WTC11 (cell line): ENCODE measurements around the gene RELL1.

Experiments
- CTCF ChIP-seq: fragments of 200-600 bp; IDR thresholded peaks from 2 replicates; pipeline ENCODE4 v1.8.0; 2022; ENCODE audit warnings: antibody characterized with exemption
- E2F4 ChIP-seq: sonication (generic); formaldehyde crosslinking; IDR thresholded peaks from 2 replicates; pipeline ENCODE4 v1.8.1; 2022; ENCODE audit warnings: low read depth, mild to moderate bottlenecking, moderate library complexity, missing genetic modification reagents, borderline replicate concordance
- GABPB1 ChIP-seq: sonication (generic); formaldehyde crosslinking; IDR thresholded peaks from 2 replicates; pipeline ENCODE4 v1.8.1; 2023; ENCODE audit warnings: mild to moderate bottlenecking, missing genetic modification reagents
- ZNF138 ChIP-seq: sonication (generic); formaldehyde crosslinking; conservative IDR thresholded peaks from 2 replicates; pipeline ENCODE4 v1.8.1; 2022; ENCODE audit warnings: mild to moderate bottlenecking, moderate library complexity, missing genetic modification reagents
- TF ChIP-seq, protein P1 (sequence below): sonication (generic); formaldehyde crosslinking; IDR thresholded peaks from 2 replicates; pipeline ENCODE4 v1.8.0; 2022; ENCODE audit warnings: mild to moderate bottlenecking, missing genetic modification reagents
- TF ChIP-seq, protein P2 (sequence below): sonication (generic); formaldehyde crosslinking; IDR thresholded peaks from 2 replicates; pipeline ENCODE4 v1.8.1; 2022; ENCODE audit warnings: missing genetic modification reagents, borderline replicate concordance

GRCh38 chr4:37715889-37716402 lies 29.8 kb upstream of the RELL1 start:
- TF ChIP-seq, protein P1, sequence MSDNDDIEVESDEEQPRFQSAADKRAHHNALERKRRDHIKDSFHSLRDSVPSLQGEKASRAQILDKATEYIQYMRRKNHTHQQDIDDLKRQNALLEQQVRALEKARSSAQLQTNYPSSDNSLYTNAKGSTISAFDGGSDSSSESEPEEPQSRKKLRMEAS (CRISPR knock-in tag), result no peak
- TF ChIP-seq GABPB1 (CRISPR knock-in tag), result no peak
- no peak for TF ChIP-seq CTCF
- no peak for TF ChIP-seq ZNF138 (CRISPR knock-in tag)
- no peak for TF ChIP-seq E2F4 (CRISPR knock-in tag)
- TF ChIP-seq, protein P2, sequence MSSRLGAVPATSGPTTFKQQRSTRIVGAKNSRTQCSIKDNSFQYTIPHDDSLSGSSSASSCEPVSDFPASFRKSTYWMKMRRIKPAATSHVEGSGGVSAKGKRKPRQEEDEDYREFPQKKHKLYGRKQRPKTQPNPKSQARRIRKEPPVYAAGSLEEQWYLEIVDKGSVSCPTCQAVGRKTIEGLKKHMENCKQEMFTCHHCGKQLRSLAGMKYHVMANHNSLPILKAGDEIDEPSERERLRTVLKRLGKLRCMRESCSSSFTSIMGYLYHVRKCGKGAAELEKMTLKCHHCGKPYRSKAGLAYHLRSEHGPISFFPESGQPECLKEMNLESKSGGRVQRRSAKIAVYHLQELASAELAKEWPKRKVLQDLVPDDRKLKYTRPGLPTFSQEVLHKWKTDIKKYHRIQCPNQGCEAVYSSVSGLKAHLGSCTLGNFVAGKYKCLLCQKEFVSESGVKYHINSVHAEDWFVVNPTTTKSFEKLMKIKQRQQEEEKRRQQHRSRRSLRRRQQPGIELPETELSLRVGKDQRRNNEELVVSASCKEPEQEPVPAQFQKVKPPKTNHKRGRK (CRISPR knock-in tag), result no peak
